Measurements from ENCODE around the gene SP7.

DNA sequence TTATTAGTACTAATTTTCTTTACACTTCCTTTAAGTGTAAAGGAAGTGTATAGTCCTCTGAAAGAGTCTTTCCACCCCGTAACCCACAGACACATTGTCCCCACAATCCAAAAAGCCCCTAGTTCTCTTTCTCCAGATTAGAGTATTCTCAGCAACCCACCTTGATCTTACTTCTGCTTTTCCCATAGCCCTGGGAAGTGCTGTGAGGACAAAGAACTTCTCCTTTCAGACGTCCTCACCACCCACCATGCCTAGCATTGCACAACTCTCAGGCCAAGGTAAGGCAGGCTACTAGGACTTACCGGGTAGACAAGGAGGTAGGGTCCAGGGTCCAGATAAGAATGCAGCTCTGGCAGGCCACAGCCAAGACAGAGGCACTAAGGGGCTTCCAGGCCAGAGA lies 22.2 kb downstream of the SP7 start:
- TF ChIP-seq, protein P1, sequence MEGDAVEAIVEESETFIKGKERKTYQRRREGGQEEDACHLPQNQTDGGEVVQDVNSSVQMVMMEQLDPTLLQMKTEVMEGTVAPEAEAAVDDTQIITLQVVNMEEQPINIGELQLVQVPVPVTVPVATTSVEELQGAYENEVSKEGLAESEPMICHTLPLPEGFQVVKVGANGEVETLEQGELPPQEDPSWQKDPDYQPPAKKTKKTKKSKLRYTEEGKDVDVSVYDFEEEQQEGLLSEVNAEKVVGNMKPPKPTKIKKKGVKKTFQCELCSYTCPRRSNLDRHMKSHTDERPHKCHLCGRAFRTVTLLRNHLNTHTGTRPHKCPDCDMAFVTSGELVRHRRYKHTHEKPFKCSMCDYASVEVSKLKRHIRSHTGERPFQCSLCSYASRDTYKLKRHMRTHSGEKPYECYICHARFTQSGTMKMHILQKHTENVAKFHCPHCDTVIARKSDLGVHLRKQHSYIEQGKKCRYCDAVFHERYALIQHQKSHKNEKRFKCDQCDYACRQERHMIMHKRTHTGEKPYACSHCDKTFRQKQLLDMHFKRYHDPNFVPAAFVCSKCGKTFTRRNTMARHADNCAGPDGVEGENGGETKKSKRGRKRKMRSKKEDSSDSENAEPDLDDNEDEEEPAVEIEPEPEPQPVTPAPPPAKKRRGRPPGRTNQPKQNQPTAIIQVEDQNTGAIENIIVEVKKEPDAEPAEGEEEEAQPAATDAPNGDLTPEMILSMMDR (IDR thresholded peaks at IDR 0.05) = no peak
- no peak for TF ChIP-seq POLR2A (IDR thresholded peaks at IDR 0.05)

Measured in breast epithelium (tissue), 3 donors.